Ramos (cell line): ENCODE data around the gene SPATA6.
"Not testable (repeated sequence)": the region's sequence is repeated elsewhere in the genome, so short reads cannot be mapped to it uniquely, and the experiment has no call there.

Source experiments
- in situ Hi-C: fragments of 300-500 bp; cut with MboI; formaldehyde crosslinking; loops from one replicate; pipeline ENCODE4 v1.14.3; 2022; ENCODE audit warnings: low sequenced_read_pairs; ENCODE audit not compliant: unreplicated experiment

The SPATA6 gene

DNA sequence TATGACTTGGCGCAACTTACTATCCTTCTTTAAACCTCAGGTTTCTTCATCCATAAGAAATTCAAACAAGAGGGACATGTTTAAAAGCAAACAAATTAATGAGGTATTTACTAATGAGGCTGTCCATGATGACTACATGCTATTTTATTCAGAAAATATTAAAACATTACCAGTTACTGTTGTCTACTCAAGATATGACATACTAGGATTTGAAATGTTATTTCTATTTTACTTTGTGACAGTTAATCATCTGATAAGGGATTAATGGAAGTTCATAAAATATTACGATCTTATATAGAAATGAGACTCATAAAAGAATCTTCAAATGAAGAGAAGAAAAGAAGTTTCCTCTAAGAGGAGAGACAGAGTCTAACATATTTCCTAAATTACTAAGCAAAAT, 80.1 kb downstream of the SPATA6 start:
- in situ Hi-C loops, result no loop called here

DNA sequence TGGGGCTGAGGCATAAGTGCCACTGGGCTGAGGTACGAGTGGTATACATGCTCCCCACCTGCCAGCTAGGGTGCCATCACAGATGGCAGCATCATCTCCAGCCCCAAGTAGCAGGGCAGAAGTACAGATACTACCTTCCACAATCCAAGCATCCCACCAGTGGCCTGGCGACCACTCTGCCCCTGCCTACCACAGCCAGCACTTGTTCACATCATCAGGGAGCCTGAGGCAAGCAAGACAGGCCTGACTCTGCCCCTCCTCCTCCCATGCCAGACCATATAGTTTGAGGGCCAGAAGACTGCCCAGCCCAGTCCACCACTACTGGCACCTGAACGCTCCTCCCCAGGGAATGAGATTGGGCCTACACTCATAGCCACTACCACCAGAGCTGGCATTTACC, 84.6 kb downstream of the SPATA6 start:
- in situ Hi-C loops, result no loop called here

- in situ Hi-C loops, result no loop called here
Observed at GRCh38 chr1:48374785-48375184, 97.2 kb downstream of the SPATA6 start.

- in situ Hi-C loops, result no loop called here
Observed at GRCh38 chr1:48371598-48371997, 100.4 kb downstream of the SPATA6 start.

DNA sequence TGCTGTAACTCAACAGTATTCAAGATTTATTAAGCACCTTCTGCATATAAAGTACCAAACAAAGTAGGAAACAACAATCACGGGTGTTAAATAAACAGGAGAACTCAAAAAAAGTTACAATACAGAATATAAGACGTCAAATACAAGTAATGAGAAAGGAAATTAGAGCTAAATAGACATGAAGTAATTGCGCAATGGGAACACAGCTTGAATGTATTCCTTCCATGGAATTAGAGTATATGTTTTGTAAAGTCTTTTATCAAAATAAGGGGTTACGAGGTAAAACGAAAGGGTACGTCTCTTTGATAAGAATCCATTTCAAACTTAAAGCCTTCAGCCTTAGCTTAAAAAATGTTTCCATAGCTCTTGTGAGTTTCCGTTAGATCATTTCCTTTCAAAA, 109.1 kb downstream of the SPATA6 start:
- in situ Hi-C loops, result no loop called here

DNA sequence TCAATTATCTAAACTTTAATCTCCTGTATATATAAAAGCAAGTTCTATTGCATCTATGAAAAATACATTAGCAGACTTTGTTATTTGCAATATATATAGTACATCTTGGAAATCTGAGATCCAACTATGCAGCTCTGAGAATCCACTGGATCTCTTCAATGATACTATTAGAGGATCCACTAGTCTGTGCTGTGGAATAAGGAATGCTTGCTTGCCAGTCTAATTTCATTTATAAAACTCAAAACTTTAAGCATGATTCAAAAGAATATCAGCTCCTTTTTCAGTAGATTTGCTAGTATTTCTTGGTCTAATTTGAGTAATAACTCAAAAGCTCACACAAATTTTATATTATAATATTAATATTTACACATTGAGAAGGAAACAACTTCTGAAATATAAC, 115.1 kb downstream of the SPATA6 start:
- in situ Hi-C loops, result no loop called here

- in situ Hi-C loops, result no loop called here
Observed at GRCh38 chr1:48344373-48344772, 127.6 kb downstream of the SPATA6 start.

GRCh38 chr1:48341221-48341620, 130.8 kb downstream of the SPATA6 start:
- in situ Hi-C loops, result no loop called here

GRCh38 chr1:48338257-48338656, 133.7 kb downstream of the SPATA6 start:
- in situ Hi-C loops, result no loop called here

DNA sequence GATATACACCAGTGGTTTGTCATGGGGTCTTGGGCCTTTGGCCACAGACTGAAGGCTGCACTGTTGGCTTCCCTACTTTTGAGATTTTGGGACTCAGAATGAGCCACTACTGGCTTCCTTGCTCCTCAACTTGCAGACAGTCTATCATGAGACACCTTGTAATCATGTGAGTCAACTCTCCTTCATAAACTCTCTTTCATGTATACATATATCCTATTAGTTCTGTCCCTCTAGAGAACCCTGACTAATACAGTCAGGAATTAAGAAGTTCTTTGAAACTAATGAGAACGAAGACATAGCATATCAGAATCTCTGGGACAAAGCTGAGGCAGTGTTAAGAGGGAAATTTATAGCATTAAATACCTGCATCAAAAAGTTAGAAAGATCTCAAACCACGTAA, 138.7 kb downstream of the SPATA6 start:
- in situ Hi-C loops, result no loop called here

- in situ Hi-C loops, result no loop called here
Observed at GRCh38 chr1:48332115-48332514, 139.9 kb downstream of the SPATA6 start.

GRCh38 chr1:48329905-48330304, 142.1 kb downstream of the SPATA6 start:
- in situ Hi-C loops, result no loop called here

DNA sequence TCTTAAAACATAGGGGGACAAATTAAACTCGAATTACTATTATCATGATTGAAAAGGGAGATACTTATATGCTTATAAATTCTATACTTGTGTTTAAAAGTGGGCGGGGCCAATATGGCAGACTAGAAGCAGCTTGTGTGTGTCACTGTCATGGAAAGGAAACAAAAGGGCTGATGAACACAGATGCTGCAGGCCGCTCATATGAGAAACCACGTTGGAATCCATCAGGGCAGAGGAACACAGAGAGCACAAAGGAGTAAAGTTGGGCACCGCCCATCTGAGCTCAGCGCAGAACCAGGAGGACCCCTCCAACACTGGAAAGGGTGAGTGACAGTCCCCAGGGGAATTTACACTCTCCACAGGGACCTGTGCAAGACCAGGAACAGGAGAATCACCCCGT, 142.5 kb downstream of the SPATA6 start:
- in situ Hi-C loops, result no loop called here

DNA sequence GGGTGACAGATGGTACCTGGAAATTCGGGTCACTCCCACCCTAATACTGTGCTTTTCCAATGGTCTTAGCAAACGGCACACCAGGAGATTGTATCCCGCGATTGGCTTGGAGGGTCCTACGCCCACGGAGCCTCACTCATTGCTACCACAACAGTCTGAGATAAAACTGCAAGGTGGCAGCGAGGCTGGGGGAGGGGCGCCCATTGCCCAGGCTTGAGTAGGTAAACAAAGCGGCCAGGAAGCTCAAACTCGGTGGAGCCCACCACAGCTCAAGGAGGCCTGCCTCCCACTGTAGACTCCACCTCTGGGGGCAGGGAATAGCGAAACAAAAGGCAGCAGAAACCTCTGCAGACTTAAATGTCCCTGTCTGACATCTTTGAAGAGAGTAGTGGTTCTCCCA, 160.2 kb downstream of the SPATA6 start:
- in situ Hi-C loops, result not testable (repeated sequence)

DNA sequence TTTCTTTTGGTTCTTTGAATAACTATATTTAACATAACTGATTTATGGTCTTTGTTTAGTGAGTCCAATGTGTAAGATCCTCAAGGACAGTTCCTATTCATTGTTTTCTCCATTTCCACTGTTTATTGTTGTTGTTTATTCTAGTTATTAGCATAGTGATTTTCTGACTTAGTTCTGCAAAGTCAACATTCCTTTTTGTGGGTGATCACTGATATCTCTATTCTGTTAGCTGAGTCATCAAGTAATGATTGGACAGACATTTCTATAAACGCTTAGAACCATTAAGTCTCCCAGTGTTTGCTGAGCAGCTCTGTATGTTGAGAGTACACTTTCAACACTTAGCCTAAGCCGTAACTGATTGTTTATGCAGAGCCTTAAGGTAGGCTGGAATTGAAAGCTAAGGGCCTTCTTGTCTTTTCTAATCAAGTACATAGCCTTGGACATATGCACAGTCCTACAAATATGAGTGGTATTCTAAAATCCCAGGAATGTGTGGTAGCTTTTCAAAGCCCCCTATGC, 162.4 kb downstream of the SPATA6 start:
- in situ Hi-C loops, result no loop called here

GRCh38 chr1:48302652-48303051, 169.4 kb downstream of the SPATA6 start:
- in situ Hi-C loops, result no loop called here

DNA sequence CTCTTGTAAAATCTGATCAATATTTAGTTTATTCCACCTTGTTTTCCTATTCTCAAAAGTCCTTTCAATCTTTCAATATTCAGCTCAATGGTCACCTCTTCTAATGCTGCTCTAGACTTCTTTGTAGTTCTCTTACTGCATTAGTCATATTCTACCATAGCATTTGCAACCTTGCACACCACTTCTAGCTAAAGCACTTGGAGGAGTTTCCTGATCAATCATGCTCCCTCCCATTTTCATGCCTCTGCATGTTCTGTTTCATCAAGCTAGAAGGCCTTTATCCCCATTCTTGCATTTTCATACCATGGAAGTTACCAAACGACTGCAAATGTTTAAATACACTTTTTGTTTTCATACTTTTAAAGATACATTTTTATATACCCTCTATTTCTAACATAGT, 177.3 kb downstream of the SPATA6 start:
- in situ Hi-C loops, result no loop called here

DNA sequence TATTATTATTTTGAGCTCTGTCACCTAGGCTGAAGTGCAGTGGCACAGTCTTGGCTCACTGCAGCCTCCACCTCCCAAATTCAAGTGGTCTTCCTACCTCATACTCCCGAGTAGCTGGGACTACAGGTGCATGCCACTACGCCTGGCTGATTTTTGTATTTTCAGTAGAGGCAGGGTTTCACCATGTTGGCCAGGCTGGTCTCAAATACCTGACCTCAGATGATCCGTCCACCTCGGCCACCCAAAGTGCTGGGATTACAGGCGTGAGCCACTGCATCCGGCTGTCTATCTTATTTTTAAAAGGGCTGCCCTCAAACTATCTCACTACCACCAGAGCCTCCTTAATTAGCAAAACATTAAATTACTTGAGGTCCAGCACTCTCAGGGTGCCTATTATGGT, 177.9 kb downstream of the SPATA6 start:
- in situ Hi-C loops, result not testable (repeated sequence)

DNA sequence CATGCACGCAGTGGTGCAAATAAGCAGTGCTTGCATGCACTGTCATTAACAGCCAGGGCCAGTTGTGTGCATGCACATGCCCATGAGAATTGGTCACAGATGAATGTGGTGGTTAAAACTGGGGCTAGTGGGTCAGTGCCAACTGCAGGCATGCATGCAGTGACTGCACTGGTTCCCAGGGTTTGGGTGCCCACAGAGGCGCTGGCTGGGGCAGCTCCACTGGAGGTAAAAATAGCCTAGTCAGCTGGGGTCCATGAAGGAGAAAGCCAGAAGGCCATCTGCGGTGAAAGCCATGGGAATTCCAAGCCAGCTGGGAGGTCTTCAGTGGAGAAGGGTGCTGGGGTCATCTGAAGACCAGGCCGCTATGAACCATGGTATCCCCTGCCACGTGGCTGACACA, 179.3 kb downstream of the SPATA6 start:
- in situ Hi-C loops, result no loop called here

GRCh38 chr1:48291421-48291820, 180.6 kb downstream of the SPATA6 start:
- in situ Hi-C loops, result no loop called here

- in situ Hi-C loops, result no loop called here
Observed at GRCh38 chr1:48285525-48285924, 186.5 kb downstream of the SPATA6 start.

- in situ Hi-C loops, result not testable (repeated sequence)
Observed at GRCh38 chr1:48284696-48285420, 187.1 kb downstream of the SPATA6 start.
